BJ (cell line): ENCODE measurements around the gene DOCK6. TPM values are rescaled to one million over a fixed set of nuclear protein-coding genes. Genes with fewer than 3 reads are reported as not detected.

Source experiments
- CTCF ChIA-PET: fragments of 350-600 bp; formaldehyde crosslinking; extraction: SDS; loops from one replicate; lab custom pipeline; 2021; ENCODE audit warnings: antibody characterized with exemption, inconsistent platforms; lab: Yijun Ruan, JAX
- POLR2A ChIA-PET: fragments of 300-600 bp; sonication (Branson Sonifier 250); formaldehyde crosslinking; extraction: SDS; loops from one replicate; lab custom pipeline; 2021; ENCODE audit warnings: antibody characterized with exemption; lab: Charles Lee
- DNase-seq: peaks from one replicate; pipeline ENCODE4 v3.0.0-alpha.2; 2011; ENCODE audit warnings: low read depth
- H3K27me3 ChIP-seq: 2 replicates; pipeline ENCODE4 v1.6.0; 2011; ENCODE audit warnings: low read length; ENCODE audit not compliant: control insufficient read depth, insufficient read depth
- H3K36me3 ChIP-seq: 2 replicates; pipeline ENCODE4 v1.5.1; 2011; ENCODE audit warnings: low read length; ENCODE audit not compliant: control insufficient read depth, insufficient read depth
- H3K4me3 ChIP-seq: 2 replicates; pipeline ENCODE4 v1.5.1; 2011; ENCODE audit warnings: low read depth, mild to moderate bottlenecking, control low read depth, low read length
- polyA plus RNA-seq: library from polyadenylated mRNA; depleted of rRNA; stranded (reverse); fragments of >200 nt; gene quantifications from 2 replicates; pipeline ENCODE4 v1.2.3, GENCODE V29; 2011
- TF ChIP-seq, protein P1 (sequence below): IDR thresholded peaks from 2 replicates; pipeline ENCODE4 v1.5.1; 2011; ENCODE audit warnings: low read depth, mild to moderate bottlenecking, control low read depth, inconsistent platforms, low read length, moderate library complexity; ENCODE audit not compliant: insufficient read depth

DOCK6 gene
- polyA plus RNA-seq, 1 experiment = 15.2 TPM

DNA sequence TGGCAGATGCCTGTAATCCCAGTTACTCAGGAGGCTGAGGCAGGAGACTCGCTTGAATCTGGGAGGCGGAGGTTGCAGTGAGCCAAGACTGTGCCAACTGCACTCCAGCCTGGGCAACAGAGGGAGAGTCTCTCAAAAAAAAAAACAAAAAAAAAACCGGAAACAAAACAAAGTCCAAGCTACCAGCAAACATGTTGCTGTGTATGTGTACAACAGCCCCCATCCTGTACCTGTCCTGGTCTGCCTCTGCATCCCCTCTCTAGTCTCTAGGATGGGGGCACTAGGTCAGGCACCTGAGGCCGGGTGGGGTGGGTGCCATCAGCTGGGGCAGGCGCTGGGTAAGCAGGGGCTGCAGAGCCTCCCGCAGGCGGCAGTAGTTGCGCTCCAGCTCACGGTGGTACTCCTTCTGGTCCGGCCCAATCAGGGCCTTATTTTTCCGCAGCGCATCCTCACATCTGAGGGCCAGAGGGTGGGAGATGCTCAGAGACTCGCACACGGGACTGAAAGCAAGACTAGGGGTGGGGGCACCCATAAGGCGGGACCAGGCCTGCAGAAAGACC, 62.2 kb downstream of the DOCK6 start:
- ChIA-PET POLR2A (no interaction called here), CTCF (interaction anchor here (1.2 to 5.6 kb wide), 2 partner anchors 62 to 70 kb away, joined by 3 to 57 read pairs; no protein-coding TSS in a partner anchor)
- no peak for DNase-seq
- TF ChIP-seq, protein P1, sequence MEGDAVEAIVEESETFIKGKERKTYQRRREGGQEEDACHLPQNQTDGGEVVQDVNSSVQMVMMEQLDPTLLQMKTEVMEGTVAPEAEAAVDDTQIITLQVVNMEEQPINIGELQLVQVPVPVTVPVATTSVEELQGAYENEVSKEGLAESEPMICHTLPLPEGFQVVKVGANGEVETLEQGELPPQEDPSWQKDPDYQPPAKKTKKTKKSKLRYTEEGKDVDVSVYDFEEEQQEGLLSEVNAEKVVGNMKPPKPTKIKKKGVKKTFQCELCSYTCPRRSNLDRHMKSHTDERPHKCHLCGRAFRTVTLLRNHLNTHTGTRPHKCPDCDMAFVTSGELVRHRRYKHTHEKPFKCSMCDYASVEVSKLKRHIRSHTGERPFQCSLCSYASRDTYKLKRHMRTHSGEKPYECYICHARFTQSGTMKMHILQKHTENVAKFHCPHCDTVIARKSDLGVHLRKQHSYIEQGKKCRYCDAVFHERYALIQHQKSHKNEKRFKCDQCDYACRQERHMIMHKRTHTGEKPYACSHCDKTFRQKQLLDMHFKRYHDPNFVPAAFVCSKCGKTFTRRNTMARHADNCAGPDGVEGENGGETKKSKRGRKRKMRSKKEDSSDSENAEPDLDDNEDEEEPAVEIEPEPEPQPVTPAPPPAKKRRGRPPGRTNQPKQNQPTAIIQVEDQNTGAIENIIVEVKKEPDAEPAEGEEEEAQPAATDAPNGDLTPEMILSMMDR = no peak
- Histone ChIP-seq H3K36me3 (peaks cover 9% of the 10 kb centered on the region), H3K4me3 (no peak overlapping the region), H3K27me3 (no peaks in the 10 kb centered on the region)

DNA sequence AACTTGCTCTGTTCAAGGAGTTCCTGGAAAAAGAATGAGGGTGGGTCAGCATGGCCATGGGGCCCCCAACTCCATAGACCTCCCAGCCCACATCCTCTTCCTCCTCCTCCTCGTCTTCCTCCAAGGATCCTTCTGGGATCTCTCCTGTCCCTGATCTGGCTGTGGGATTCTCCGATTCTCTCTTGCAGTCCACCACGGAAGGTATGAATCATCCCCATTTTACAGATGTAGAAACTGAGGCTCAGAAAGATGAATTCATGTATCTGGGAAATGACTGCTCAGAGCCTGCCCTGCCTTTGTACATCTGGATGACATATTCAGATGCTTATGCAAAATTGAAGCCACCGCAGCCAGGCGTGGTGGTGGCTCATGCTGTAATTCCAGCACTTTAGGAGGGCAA, 62.8 kb downstream of the DOCK6 start:
- H3K4me3 ChIP-seq = no peak overlapping the region
- TF ChIP-seq, protein P1 = no peak
- H3K27me3 ChIP-seq = no peaks in the 10 kb centered on the region
- ChIA-PET CTCF (interaction anchor here (0.6 to 5.6 kb wide), 5 partner anchors 9 to 242 kb away, joined by 3 to 57 read pairs (median 3); no protein-coding TSS in a partner anchor), POLR2A (no interaction called here)
- peaks cover 9% of the 10 kb centered on the region for H3K36me3 ChIP-seq
- DNase-seq = no peak

DNA sequence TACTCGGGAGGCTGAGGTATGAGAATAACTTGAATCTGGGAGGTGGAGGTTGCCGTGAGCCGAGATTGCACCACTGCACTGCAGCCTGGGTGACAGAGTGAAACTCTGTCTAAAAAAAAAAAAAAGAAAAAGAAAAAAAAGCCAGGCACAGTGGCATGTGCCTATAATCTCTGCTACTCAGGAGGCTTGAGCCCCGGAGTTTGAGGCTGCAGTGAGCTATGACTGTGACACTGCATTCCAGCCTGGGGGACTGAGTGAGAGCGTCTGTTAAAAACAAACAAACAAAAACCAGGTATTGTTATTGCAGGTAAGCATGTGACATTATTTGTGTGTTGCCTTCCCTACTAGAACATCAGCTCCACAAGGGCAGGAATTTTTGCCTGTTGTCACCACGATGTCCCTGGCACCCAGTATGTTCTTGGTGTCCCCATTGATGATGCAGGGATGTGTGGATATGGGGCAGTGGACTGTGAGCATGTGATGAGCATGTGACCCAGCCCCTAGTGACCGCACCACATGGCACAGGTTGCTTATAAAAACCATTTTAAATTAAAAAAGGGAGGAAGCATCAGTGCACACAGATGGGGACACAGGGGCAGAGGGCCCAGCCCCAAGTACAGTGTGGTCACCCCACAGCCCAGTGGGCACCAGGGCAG, 63.4 kb downstream of the DOCK6 start:
- Histone ChIP-seq H3K4me3 (no peak overlapping the region), H3K36me3 (peaks cover 12% of the 10 kb centered on the region), H3K27me3 (no peaks in the 10 kb centered on the region)
- no peak for DNase-seq
- ChIA-PET POLR2A (no interaction called here), CTCF (interaction anchor here (0.6 to 2.2 kb wide), 5 partner anchors 9 to 242 kb away, joined by 3 to 13 read pairs (median 3); no protein-coding TSS in a partner anchor)
- TF ChIP-seq, protein P1 = no peak

DNA sequence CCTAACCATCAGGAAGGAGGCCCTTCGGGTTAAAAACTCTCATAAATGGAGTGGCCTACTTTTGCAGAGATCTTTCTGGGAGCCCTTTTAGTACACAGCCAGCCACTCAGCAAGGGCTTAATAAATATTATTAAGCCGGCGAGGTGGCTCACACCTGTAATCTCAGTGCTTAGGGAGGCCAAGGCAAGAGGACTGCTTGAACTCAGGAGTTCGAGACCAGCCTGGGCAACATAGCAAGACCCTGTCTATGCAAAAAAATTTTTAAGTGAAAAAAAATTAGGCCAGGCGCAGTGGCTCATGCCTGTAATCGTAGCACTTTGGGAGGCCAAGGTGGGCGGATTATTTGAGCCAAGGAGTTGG, 64.2 kb downstream of the DOCK6 start:
- TF ChIP-seq, protein P1 = no peak
- DNase-seq = no peak
- Histone ChIP-seq H3K36me3 (peaks cover 20% of the 10 kb centered on the region), H3K27me3 (no peaks in the 10 kb centered on the region), H3K4me3 (no peak overlapping the region)
- ChIA-PET CTCF (interaction anchor here (0.9 to 2.2 kb wide), 5 partner anchors 10 to 60 kb away, joined by 3 to 13 read pairs (median 3); no protein-coding TSS in a partner anchor), POLR2A (no interaction called here)

DNA sequence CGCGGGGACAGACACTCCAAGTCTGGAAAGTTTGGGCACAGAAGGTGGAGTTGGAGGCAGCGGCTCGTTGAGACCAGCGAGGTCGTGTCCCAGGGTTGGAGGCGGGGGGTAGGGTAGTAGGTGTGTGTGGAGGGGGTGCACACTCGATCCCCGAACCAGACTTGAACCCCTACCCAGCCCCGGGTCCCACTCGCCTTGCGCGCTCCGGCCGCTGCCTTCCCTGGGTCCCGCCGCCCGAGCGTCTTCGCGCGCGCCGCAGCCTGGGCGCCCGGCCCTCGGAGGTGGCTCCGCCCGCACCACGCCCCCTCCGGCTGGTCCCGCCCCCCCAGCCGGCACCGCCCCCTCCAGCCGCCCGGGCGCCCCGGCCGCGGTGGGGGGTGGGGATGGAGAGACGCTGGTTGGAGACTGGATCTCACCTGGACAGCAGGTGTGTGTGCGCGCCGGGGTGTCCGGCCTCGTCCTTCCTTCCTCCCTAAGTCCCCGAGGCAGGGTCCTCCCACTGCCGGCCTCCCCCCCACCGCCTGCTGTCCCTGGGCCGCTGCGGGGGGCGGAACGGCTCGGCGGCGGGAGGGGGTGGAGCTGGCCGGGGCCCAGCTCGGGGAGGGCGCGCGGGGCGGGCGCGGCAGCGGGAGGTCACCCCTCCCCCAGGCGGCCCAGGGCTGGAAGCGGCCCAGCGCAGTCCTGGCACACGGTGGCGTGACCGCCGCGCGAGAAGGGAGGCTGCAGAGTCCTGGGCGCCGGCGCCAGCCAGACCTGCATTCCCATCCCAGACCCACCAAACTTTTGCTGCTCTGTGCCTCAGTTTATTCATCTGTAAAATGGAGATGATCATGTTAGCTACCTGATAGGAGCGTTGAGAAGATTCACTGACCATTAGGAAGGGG, 64.8 kb downstream of the DOCK6 start, which contains the start of gene KANK2:
TSS of gene KANK2 (minus strand) at position 255 of the 884 bp plus-strand sequence. CDS start 3,034 bp downstream, outside the sequence.
- Histone ChIP-seq H3K36me3 (peaks cover 25% of the 10 kb centered on the region), H3K4me3 (peak within 1 kb of the TSS; percentile 99), H3K27me3 (no peaks in the 10 kb centered on the region)
- DNase-seq = no peak
- ChIA-PET POLR2A (no interaction called here), CTCF (interaction anchor here (0.9 to 2.2 kb wide), 5 partner anchors 8 to 59 kb away, joined by 3 to 13 read pairs (median 3); no protein-coding TSS in a partner anchor)
- TF ChIP-seq, protein P1 = no peak
